ENCODE measurements around the gene RAB3IL1. TPM values are rescaled to one million over a fixed set of nuclear protein-coding genes. Genes with fewer than 3 reads are reported as not detected.

RAB3IL1 gene
- total and polyA plus RNA-seq, 9 of the 15 experiments (the other 6 are each of a cell fraction or from before 2014, with no cell fraction given), result 0.15 to 42.6 (median 15.5) TPM

DNA sequence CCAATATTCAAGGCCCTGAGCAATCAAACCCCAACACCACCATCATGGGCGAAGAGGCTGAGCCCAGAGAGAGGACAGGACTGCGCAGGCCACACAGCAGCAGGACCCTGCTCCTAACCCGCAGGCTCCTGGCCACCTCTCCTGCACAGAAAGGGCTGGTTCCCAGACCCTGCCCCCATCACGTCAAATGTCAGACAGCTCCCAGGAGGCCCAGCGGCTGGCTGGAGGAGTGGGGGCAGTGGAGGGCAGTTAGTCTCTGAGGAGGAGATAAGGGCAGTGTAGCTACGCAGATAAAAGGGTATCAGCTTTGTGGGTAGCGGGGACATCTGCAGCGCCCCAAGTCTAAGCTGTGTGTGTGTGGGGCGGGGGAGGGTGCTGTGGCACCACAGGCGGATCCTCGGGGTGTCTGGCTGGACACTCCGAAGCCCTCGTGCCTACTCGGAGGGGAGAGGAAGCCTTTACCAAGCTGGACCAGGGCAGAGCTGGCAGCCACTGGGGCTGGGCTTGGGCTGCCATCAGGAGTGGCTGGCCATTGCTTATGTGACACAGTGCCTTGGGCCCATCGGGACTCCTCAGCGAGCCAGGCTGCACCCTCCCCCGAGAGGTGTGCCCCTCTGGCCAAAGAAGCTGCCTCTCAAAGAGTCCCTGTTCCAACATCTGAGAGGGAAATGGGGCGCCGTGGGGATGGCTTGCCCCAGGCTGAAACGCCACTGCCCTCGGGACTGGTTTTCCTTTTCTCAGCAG lies 47.5 kb downstream of the RAB3IL1 start (continued):
- TF ChIP-seq ZBTB7A (IDR thresholded peaks at IDR 0.05; ENCODE audit: borderline replicate concordance, control insufficient read depth, low read depth, low read length) (no peak; the same call in none of the 2 replicates), HNRNPUL1 (IDR thresholded peaks at IDR 0.05; ENCODE audit: low read length) (no peak), HMG20B (CRISPR knock-in tag; IDR thresholded peaks at IDR 0.05) (no peak), BHLHE40 (IDR thresholded peaks at IDR 0.05; ENCODE audit: low read length) (peak; percentile 43), SMARCC2 (IDR thresholded peaks at IDR 0.05; ENCODE audit: low read depth) (peak; percentile 39; the same call in 1 of the 2 replicates), SETDB1 (IDR thresholded peaks at IDR 0.05; ENCODE audit: low read length) (no peak), TEAD2 (tag; IDR thresholded peaks at IDR 0.05) (no peak), CEBPB (tag; IDR thresholded peaks at IDR 0.05) (no peak), ADNP (tag; IDR thresholded peaks at IDR 0.05) (no peak), ZNF699 (CRISPR knock-in tag; IDR thresholded peaks at IDR 0.05; ENCODE audit: insufficient replicate concordance) (no peak), PHB2 (IDR thresholded peaks at IDR 0.05; ENCODE audit: low read depth) (peak; percentile 82; the same call in 1 of the 2 replicates), RFX7 (CRISPR knock-in tag; IDR thresholded peaks at IDR 0.05) (no peak), TCFL5 (CRISPR knock-in tag; conservative IDR thresholded peaks at IDR 0.05) (no peak), KLF13 (tag; IDR thresholded peaks at IDR 0.05; ENCODE audit: borderline replicate concordance, low read depth) (0 out of 2 replicates have a peak, but pooled peaks have one; percentile 43), SUPT5H (IDR thresholded peaks at IDR 0.05) (peak; percentile 66)
- TF ChIP-seq, protein P1, sequence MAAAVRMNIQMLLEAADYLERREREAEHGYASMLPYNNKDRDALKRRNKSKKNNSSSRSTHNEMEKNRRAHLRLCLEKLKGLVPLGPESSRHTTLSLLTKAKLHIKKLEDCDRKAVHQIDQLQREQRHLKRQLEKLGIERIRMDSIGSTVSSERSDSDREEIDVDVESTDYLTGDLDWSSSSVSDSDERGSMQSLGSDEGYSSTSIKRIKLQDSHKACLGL (CRISPR knock-in tag; IDR thresholded peaks at IDR 0.05; ENCODE audit: borderline replicate concordance, poor library complexity, severe bottlenecking), result no peak
- TF ChIP-seq, protein P2, sequence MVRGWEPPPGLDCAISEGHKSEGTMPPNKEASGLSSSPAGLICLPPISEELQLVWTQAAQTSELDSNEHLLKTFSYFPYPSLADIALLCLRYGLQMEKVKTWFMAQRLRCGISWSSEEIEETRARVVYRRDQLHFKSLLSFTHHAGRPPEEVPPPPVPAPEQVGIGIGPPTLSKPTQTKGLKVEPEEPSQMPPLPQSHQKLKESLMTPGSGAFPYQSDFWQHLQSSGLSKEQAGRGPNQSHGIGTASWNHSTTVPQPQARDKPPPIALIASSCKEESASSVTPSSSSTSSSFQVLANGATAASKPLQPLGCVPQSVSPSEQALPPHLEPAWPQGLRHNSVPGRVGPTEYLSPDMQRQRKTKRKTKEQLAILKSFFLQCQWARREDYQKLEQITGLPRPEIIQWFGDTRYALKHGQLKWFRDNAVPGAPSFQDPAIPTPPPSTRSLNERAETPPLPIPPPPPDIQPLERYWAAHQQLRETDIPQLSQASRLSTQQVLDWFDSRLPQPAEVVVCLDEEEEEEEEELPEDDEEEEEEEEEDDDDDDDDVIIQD (CRISPR knock-in tag; IDR thresholded peaks at IDR 0.05), result peak; percentile 75; the same call in 1 of the 2 replicates
- TF ChIP-seq, protein P3, sequence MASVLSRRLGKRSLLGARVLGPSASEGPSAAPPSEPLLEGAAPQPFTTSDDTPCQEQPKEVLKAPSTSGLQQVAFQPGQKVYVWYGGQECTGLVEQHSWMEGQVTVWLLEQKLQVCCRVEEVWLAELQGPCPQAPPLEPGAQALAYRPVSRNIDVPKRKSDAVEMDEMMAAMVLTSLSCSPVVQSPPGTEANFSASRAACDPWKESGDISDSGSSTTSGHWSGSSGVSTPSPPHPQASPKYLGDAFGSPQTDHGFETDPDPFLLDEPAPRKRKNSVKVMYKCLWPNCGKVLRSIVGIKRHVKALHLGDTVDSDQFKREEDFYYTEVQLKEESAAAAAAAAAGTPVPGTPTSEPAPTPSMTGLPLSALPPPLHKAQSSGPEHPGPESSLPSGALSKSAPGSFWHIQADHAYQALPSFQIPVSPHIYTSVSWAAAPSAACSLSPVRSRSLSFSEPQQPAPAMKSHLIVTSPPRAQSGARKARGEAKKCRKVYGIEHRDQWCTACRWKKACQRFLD (CRISPR knock-in tag; IDR thresholded peaks at IDR 0.05), result peak; percentile 98
- TF ChIP-seq, protein P4, sequence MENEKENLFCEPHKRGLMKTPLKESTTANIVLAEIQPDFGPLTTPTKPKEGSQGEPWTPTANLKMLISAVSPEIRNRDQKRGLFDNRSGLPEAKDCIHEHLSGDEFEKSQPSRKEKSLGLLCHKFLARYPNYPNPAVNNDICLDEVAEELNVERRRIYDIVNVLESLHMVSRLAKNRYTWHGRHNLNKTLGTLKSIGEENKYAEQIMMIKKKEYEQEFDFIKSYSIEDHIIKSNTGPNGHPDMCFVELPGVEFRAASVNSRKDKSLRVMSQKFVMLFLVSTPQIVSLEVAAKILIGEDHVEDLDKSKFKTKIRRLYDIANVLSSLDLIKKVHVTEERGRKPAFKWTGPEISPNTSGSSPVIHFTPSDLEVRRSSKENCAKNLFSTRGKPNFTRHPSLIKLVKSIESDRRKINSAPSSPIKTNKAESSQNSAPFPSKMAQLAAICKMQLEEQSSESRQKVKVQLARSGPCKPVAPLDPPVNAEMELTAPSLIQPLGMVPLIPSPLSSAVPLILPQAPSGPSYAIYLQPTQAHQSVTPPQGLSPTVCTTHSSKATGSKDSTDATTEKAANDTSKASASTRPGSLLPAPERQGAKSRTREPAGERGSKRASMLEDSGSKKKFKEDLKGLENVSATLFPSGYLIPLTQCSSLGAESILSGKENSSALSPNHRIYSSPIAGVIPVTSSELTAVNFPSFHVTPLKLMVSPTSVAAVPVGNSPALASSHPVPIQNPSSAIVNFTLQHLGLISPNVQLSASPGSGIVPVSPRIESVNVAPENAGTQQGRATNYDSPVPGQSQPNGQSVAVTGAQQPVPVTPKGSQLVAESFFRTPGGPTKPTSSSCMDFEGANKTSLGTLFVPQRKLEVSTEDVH (IDR thresholded peaks at IDR 0.05; ENCODE audit: low read depth, partially characterized antibody), result no peak
- TF ChIP-seq, protein P5, sequence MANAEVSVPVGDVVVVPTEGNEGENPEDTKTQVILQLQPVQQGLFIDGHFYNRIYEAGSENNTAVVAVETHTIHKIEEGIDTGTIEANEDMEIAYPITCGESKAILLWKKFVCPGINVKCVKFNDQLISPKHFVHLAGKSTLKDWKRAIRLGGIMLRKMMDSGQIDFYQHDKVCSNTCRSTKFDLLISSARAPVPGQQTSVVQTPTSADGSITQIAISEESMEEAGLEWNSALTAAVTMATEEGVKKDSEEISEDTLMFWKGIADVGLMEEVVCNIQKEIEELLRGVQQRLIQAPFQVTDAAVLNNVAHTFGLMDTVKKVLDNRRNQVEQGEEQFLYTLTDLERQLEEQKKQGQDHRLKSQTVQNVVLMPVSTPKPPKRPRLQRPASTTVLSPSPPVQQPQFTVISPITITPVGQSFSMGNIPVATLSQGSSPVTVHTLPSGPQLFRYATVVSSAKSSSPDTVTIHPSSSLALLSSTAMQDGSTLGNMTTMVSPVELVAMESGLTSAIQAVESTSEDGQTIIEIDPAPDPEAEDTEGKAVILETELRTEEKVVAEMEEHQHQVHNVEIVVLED (CRISPR knock-in tag; IDR thresholded peaks at IDR 0.05), result peak; percentile 22

All from K562 (cell line).